Suprapubic skin (tissue), 3 donors: ENCODE measurements around the gene SRSF2.

ENCODE experiments used
- CTCF ChIP-seq, 2 donors: fragments of 200-600 bp in 1 of 2; fragments of 450-650 bp in 1 of 2; sonication (generic) in 1 of 2; IDR thresholded peaks; one replicate each; pipeline ENCODE4 v1.5.1; 2016 to 2019; ENCODE audit warnings: antibody characterized with exemption in 2 of 2, mild to moderate bottlenecking in 1 of 2, moderate library complexity in 1 of 2
- POLR2AphosphoS5 ChIP-seq, 3 donors: sonication (generic); formaldehyde crosslinking; IDR thresholded peaks; one replicate each; pipeline ENCODE4 v1.6.1; 2017; ENCODE audit warnings: antibody characterized with exemption in 3 of 3

GRCh38 chr17:76727745-76728456 is 9.2 kb downstream of the SRSF2 start:
- TF ChIP-seq CTCF (IDR thresholded peaks at IDR 0.05) (no peak), POLR2AphosphoS5 (IDR thresholded peaks at IDR 0.05) (no peak)
